Heart right ventricle (tissue), 16 donors: Measurements from ENCODE around the gene CEP57. TPM values are rescaled to one million over a fixed set of nuclear protein-coding genes. Genes with fewer than 3 reads are reported as not detected.

ENCODE experiments used
- ATAC-seq, 8 donors: fragments of 200-7000 bp; cut with Tn5 transposase; one replicate each; pipeline ENCODE4 v1.9.1; 2020; ENCODE audit warnings: mild to moderate bottlenecking in 8 of 8, moderate library complexity in 8 of 8, moderate number of reproducible peaks in 1 of 8
- DNase-seq, 2 donors: peaks; one replicate each; pipeline ENCODE4 v3.0.0-alpha.2; 2020
- H3K27ac ChIP-seq, 10 donors: fragments of 200-600 bp; sonication (generic) in 2 of 10; one replicate each; pipeline versions ENCODE4 v1.5.0 to v1.8.0; 2020 to 2022; ENCODE audit warnings: mild to moderate bottlenecking in 3 of 10
- H3K27me3 ChIP-seq, 7 donors: fragments of 200-600 bp; one replicate each; pipeline ENCODE4 v1.8.0; 2021 to 2022; ENCODE audit warnings: mild to moderate bottlenecking in 2 of 7
- H3K36me3 ChIP-seq, 9 donors: fragments of 200-600 bp; sonication (generic) in 1 of 9; one replicate each; pipeline versions ENCODE4 v1.5.0 to v1.8.0; 2020 to 2022; ENCODE audit warnings: mild to moderate bottlenecking in 2 of 9
- H3K4me1 ChIP-seq, 9 donors: fragments of 200-600 bp; sonication (generic) in 1 of 9; one replicate each; pipeline versions ENCODE4 v1.5.0 to v1.8.0; 2020 to 2022; ENCODE audit warnings: mild to moderate bottlenecking in 4 of 9
- H3K4me3 ChIP-seq, 10 donors: fragments of 200-600 bp; sonication (generic) in 2 of 10; one replicate each; pipeline versions ENCODE4 v1.5.0 to v1.8.0; 2020 to 2022; ENCODE audit warnings: mild to moderate bottlenecking in 7 of 10, moderate library complexity in 2 of 10
- H3K9me3 ChIP-seq, 11 donors: fragments of 200-600 bp in 10 of 11; sonication (generic) in 2 of 11; one replicate each; pipeline versions ENCODE4 v1.5.0 to v1.8.0; 2013 to 2022; ENCODE audit warnings: mild to moderate bottlenecking in 2 of 11, control low read depth in 1 of 11, moderate library complexity in 1 of 11
- CTCF ChIP-seq, 9 donors: fragments of 200-600 bp; sonication (generic) in 2 of 9; IDR thresholded peaks; one replicate each; pipeline versions ENCODE4 v1.5.0 to v1.8.0; 2021 to 2022; ENCODE audit warnings: antibody characterized with exemption in 9 of 9, mild to moderate bottlenecking in 5 of 9, moderate library complexity in 1 of 9
- WGBS, 2 donors: extraction: QIAGEN DNeasy Blood & Tissue Kit; methylation state at CpG; one replicate each; pipeline ENCODE4 v1.1.7; 2013; ENCODE audit warnings: inconsistent platforms in 1 of 2; 5-methylcytosine and 5-hydroxymethylcytosine counted together
- intact Hi-C, 10 donors: fragments of 100-400 bp; cut with DNase I; formaldehyde crosslinking; loops; one replicate each; pipeline versions ENCODE4 v1.11.1 to v1.14.2; 2022
- polyA plus RNA-seq, 2 donors: library from polyadenylated mRNA; stranded (reverse); fragments of 200-250 nt; gene quantifications; one replicate each; pipeline ENCODE4 v1.2.3, GENCODE V29; 2013
- total RNA-seq, 10 donors: library from RNA; stranded (reverse); fragmentation: NEBNext Ultra II Directional in 3 of 10; extraction: Animal tissue kit (Norgen Biotek cat#: 25700) in 3 of 10; gene quantifications; one replicate each; pipeline versions ENCODE4 v1.2.1 to v1.2.4, GENCODE V29; 2021 to 2023
- donor health status: Arrhythmogenic right ventricular cardiomyopathy.
- donor health status: ischemic (EF 13 %, LVEDD 7.1; RV severe dilation, severe dysfunction).
- donor health status: healthy with polysubstance abuse.
- donor health status: DM: no; HTN: yes; CAD: no.
- donor health status: DM: no; HTN: no; CAD: no.
- donor health status: ischemic (EF 25% LVEDD 6.9; RV normal size, moderate dysfunction).
- donor health status: ischemic (EF 25% LVEDD 5.7; RV mildly dilated, moderate dysfunction).
- donor health status: healthy.
- donor health status: DM: yes; HTN: yes; CAD: no.
- donor health status: Ischemic cardiomyopathy.
- donor health status: ischemic (EF 35%, LVEDD 5.7; RV mildly dilated, moderate dysfunction).
- donor health status: nonischemic (EF 11% LVEDD 7.7; RV severe dilation, severe dysfunction).
- donor health status: DM: yes; HTN: yes; CAD: no.
- donor health status: PGD.
- donor health status: ischemic (EF 29% LVEDD 5.4; RV normal size, mild dysfunction).
- donor health status: nonischemic (EF 23%, LVEDD 6.1; RV moderate dilation, normal function).

Gene CEP57
- total and polyA plus RNA-seq, 12 donors: 9.1 to 28.5 (median 24.5) TPM

GRCh38 chr11:95768521-95768920, 21.8 kb upstream of the CEP57 start:
- H3K36me3 ChIP-seq: peaks cover 0 to 64% (median 5%) of the 10 kb centered on the region in 9 donors
- DNase-seq: no peak
- intact Hi-C loops: loop anchor here in 7 of 10 donors (5.0 to 10.0 kb wide), 7 partner anchors 54 to 794 kb away; partner anchors contain the start of genes CWC15 (in 4 of the 7), KDM4D (in 4 of the 7), SRSF8 (in 2 of the 7) and SESN3 (in 1 of the 7)

GRCh38 chr11:95776859-95777258, 13.4 kb upstream of the CEP57 start:
- ATAC-seq (no peak), DNase-seq (no peak)
- no peak for TF ChIP-seq CTCF (IDR thresholded peaks at IDR 0.05)
- peaks cover 0 to 100% (median 39%) of the 10 kb centered on the region in 9 donors for H3K36me3 ChIP-seq
- no peaks in the 10 kb centered on the region for H3K27me3 ChIP-seq
- no peak overlapping the region for H3K4me3 ChIP-seq
- H3K9me3 ChIP-seq: no peaks in the 10 kb centered on the region
- no peak overlapping the region for H3K27ac ChIP-seq
- no peaks in the 10 kb centered on the region for H3K4me1 ChIP-seq
- intact Hi-C loops: loop anchor here in 1 of 10 donors (10.0 kb wide), 1 partner anchor 802 kb away; the partner anchor contains the start of genes CWC15 and KDM4D

More at GRCh38 chr11:95768521-95768920, 21.8 kb upstream of the CEP57 start:
- Histone ChIP-seq H3K4me1 (peaks cover 0 to 12% (median 0%) of the 10 kb centered on the region in 9 donors), H3K9me3 (no peaks in the 10 kb centered on the region), H3K27ac (no peak overlapping the region), H3K4me3 (no peak overlapping the region), H3K27me3 (no peaks in the 10 kb centered on the region)
- ATAC-seq: no peak
- TF ChIP-seq CTCF (IDR thresholded peaks at IDR 0.05): no peak
- 60 to 67% methylated on average over 2 of the region's 2 CpGs for WGBS, 2 donors

- Histone ChIP-seq H3K4me3 (no peak overlapping the region), H3K4me1 (no peaks in the 10 kb centered on the region), H3K27ac (no peak overlapping the region), H3K36me3 (peaks cover 0 to 100% (median 54%) of the 10 kb centered on the region in 9 donors), H3K27me3 (no peaks in the 10 kb centered on the region), H3K9me3 (no peaks in the 10 kb centered on the region)
- intact Hi-C loops: loop anchor here in 1 of 10 donors (10.0 kb wide), 1 partner anchor 804 kb away; the partner anchor contains the start of genes CWC15 and KDM4D
- no peak for TF ChIP-seq CTCF (IDR thresholded peaks at IDR 0.05)
- WGBS, 2 donors: 95 to 97% methylated on average over 3 of the region's 3 CpGs
- no peak for ATAC-seq
- DNase-seq: no peak
Measured at GRCh38 chr11:95778699-95779098, 11.6 kb upstream of the CEP57 start.

GRCh38 chr11:95780544-95780943, 9.8 kb upstream of the CEP57 start:
- Histone ChIP-seq H3K4me3 (no peak overlapping the region), H3K36me3 (peaks cover 0 to 100% (median 47%) of the 10 kb centered on the region in 9 donors), H3K27me3 (no peaks in the 10 kb centered on the region), H3K4me1 (no peaks in the 10 kb centered on the region), H3K27ac (no peak overlapping the region), H3K9me3 (no peaks in the 10 kb centered on the region)
- WGBS, 2 donors: 86 to 87% methylated on average over 2 of the region's 2 CpGs
- intact Hi-C loops: loop anchor here in 1 of 10 donors (10.0 kb wide), 1 partner anchor 806 kb away; the partner anchor contains the start of genes CWC15 and KDM4D
- no peak for TF ChIP-seq CTCF (IDR thresholded peaks at IDR 0.05)
- ATAC-seq (no peak), DNase-seq (no peak)
